Limb (tissue), 2 donors: Measurements from ENCODE around the gene RFC4.

Experiments used
- DNase-seq, 2 donors: peaks; one replicate each; pipeline ENCODE4 v3.0.0-alpha.2; 2016; ENCODE audit errors: extremely low spot score in 2 of 2

The RFC4 gene

GRCh38 chr3:186787642-186788481, 18.4 kb downstream of the RFC4 start:
- DNase-seq, result no peak

DNA sequence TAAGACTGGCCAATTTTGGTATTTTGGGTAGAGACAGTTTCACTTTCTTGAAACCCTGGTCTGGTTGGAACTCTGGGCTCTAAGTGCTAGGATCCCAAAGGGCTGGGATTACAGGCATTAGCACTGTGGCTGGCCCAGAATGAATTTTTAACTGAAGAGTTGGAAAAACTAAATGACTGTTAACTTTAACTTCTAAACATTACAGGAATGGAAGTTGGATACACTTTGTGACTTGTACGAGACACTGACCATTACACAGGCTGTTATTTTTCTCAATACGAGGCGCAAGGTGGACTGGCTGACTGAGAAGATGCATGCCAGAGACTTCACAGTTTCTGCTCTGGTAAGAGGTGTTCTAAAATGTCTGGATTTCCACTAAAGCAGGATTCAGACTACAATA, 19.4 kb downstream of the RFC4 start:
- no peak for DNase-seq

GRCh38 chr3:186785495-186786018, 20.7 kb downstream of the RFC4 start:
- no peak for DNase-seq

DNA sequence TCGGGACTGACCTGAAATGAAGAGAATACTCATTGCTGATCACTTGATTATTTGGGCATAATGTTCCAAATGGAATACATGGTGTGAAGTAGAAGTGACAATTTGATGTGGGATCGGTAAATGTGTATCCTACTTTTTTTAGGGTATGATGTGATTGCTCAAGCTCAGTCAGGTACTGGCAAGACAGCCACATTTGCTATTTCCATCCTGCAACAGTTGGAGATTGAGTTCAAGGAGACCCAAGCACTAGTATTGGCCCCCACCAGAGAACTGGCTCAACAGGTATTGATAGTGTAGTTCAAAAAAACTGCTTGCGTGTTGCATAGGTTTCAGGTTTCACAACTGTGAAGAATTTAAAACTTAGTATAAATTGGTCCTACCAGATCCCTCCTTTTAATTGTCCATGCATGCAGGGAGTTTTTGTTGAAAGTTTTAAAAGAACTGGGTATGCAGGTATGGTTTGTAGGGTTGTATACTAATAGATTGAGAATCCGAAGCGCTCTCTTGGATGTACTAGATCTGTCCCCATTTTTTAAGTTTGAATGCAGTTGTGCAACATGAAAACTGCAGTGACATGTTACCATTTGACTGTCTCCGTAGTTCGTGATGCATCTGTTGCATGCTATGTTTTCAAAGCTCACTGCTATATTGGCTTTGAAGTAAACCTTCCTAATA, 21.3 kb downstream of the RFC4 start:
- DNase-seq, result no peak

GRCh38 chr3:186783731-186784515, 22.4 kb downstream of the RFC4 start:
- peak; percentile 51 to 90 for DNase-seq

DNA sequence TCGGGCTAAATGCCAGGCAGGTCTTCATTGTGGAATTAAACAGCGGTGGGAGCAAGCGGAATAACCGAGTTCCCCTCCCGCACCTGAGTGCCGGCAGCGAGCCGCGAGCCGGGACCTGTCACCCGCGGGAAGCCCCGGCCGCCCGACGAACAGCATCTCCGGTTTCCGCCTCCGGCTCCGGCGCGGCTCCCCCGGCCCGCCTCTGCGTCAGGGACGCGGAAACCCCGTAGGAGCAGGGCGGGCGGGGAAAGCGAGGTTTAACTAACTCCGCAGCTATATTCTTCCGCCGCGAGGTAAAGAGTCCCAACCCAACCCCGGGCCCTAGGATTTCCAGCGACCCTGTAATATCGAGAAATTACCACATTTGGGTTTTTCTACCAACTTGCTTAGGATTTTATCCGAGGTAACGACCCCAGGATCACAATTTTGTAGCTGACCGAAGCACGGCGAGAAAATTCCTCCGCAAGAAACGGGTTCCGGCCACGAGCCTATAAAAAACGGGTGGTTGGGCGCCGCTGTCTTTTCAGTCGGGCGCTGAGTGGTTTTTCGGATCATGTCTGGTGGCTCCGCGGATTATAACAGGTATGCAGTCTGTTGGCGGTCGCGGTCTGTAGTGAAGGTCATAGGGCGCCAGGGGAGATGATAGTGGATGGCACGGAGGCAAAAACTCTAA, 23.1 kb downstream of the RFC4 start, which contains the start of gene EIF4A2:
EIF4A2 (plus strand) TSS at position 520 of the 673 bp plus-strand sequence; CDS start at position 554, 34 bp downstream.
- peak; percentile 88 to 94 for DNase-seq

DNA sequence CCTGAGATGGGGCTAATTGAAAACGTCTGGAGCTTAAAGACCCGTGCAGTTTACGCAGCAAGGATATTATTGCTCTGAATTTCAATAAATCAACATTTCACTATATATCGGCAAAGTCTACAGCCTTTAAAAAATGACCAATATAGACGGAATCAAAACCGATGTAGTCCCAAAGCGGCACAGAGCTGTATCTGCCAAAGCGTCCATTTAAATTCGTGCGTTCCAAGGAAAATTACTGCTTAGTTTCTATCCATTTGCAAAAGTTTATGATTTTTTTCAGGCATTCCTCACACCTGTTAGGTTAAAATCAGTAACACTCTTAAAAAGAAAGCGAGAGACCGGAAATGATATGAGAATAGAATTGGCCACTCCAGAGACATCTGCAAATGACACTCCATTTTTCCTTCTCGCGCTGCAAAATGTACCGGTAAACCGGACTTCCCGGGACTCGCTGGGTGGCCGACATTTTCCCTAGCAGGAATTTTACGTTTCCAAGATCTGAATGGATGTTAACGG, 23.7 kb downstream of the RFC4 start:
- DNase-seq, result no peak

DNA sequence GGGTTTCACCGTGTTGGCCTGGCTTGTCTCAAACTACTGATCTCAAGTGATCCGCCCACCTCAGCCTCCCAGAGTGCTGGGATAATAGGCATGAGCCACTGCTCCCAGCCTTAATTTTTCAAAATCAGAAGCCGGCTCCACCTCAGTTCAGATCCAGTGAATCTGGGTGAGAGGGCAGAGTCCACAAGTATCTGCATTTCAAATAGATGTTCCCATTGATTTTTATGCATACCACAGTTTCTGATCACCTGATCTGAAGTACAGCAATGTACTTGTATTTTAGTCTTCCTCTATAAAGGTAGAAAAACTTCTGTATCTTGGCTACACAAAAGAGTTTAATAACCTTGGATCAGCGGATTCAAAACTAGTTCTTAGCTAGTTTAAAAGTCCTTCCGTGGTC, 27.1 kb downstream of the RFC4 start:
- no peak for DNase-seq

- no peak for DNase-seq
These were observed 30.3 kb downstream of the RFC4 start for GRCh38 chr3:186775999-186776398.

DNA sequence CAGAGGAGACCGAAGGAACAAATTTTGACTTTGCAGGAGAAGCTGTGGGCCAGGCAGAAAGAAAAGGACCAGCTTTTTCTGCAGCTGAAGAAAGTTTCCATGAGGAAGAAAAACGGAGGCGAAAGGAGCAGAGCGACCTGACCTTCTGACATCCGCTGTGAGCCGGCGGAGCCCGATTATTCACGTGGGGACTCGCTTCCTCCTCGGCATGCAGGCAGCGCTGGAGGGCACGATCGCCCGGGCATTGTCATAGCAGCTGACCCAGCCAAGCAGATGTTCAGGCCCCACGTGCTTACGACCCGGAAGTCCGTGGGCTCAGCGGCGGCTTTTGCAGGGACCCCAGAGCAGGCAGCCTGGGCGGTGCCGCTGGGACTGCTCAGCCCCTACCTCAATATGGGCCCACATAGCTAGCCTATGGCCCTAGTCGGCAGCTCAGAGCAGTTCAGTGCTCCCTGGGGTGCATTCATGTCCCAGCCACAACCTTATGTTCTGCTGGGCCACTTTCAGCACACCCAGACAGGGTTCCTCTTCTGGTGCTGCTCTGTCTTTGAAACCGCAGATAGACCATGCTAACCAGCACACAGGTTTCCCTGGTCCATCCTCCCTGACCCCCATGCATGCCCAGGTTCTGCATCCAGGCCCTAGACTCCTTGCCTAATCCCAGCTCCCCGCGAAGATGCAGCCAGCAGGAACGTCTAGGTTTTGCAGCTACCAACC, 33.4 kb downstream of the RFC4 start:
- peak in 1 of 2 donors; percentile 61 for DNase-seq

- peak in 1 of 2 donors; percentile 33 for DNase-seq
These were observed 34.0 kb downstream of the RFC4 start for GRCh38 chr3:186772281-186772694.

DNA sequence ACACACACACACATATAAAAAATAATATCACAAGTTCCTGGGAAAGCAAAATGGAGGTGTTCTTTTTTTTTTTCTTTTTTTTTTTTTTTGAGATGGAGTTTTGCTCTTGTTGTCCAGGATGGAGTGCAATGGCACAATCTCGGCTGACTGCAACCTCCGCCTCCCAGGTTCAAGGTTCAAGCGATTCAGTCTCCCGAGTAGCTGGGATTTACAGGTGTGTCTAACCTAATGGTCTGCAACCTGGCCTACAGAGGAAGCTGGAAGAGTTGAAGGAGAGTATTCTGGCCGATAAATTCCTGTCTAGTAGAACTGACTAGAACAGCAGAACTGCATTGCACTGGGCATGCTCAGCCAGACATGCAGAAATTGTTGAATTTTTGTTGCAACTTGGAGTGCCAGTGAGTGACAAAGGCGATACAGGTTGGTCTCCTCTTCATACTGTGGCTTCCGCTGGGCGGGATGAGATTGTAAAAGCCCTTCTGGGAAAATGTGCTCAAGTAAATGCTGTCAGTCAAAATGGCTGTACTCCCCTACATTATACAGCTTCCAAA, 45.3 kb downstream of the RFC4 start:
- no peak for DNase-seq

DNA sequence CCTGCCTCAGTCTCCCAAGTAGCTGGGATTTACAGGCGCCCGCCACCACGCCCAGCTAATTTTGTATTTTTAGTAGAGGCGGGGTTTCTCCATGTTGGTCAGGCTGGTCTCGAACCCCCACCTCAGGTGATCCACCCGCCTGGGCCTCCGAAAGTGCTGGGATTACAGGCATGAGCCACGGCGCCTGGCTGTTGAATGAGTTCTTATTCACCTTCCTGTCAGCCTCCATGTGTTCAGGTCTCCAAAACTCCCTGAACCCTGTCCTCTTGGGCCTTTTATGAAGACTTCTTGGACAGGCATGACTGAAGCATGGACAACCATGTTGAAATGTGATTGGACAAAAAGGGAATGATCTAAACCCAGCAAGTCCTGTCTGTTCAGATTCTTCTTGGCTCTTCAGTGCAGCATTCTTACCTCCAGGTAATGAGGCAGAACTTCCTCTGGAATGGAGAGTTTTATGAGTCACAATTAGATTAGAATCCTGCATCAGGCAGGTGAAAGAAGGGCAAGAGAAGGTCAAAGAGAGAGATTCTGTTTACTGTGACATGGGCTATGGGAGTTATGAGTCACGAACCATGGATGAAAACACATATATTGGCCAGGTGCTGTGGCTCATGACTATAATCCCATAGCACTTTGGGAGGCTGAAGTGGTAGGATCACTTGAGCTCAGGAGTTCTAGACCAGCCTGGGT, 46.0 kb downstream of the RFC4 start:
- no peak for DNase-seq

GRCh38 chr3:186759231-186759930, 46.9 kb downstream of the RFC4 start:
- DNase-seq, result no peak

DNA sequence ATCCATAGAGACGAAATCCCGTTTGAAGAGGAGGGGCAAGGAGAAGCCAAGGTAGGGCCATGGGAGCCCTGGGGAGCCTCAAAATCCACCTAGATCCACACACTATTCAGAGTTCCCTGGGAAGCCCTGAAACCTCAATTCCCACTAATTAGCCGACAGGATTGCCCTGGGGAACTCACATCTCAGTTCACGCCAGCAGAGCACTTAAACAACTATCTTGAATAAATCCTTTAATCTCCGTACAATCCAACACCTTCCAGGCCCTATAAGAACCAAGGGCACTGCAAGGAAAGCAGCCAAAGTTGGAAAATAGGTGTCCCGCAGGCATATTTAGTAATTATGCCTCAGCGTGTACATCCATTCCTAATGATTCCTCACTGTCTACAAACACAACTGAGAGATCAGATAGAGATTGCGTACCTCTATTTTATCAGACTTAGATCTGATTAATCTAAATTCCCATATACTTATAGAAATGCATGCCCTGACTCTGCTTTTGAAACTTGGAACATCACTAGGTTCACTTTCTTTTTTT, 48.5 kb downstream of the RFC4 start:
- no peak for DNase-seq

- DNase-seq, result no peak
These were observed 49.1 kb downstream of the RFC4 start for GRCh38 chr3:186757214-186757613.

GRCh38 chr3:186754871-186755270, 51.4 kb downstream of the RFC4 start:
- no peak for DNase-seq

GRCh38 chr3:186754006-186754405, 52.3 kb downstream of the RFC4 start:
- no peak for DNase-seq
